ENCODE results near the gene CACNA2D3. TPM values are rescaled to one million over a fixed set of nuclear protein-coding genes. Genes with fewer than 3 reads are reported as not detected.
"Not testable (repeated sequence)": the region's sequence is repeated elsewhere in the genome, so short reads cannot be mapped to it uniquely, and the experiment has no call there.

The CACNA2D3 gene
- total RNA-seq, 4 donors from 2014 or later, result 0.55 to 3.4 (median 1.6) TPM

DNA sequence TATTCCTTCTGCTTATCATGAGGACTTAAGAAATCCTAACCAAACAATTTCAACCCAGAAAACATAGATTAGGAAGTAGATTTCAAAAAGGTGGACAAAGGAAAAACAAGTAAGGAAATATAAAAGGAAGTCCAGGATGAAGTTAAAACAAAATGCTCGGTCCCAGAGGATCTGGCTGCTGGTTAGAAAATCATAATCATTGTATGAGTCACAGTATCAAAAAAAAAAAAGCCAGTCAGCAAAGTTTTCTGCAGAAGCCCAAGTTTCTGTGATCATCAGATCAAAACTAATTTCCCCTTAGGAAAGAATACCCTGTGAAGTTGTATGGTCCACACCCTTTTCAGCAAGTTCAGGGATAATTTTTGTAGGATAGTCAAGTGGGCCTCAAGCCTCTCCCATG is 848.5 kb downstream of the CACNA2D3 start:
- TF ChIP-seq POLR2AphosphoS5 (IDR thresholded peaks at IDR 0.05) (no peak), POLR2A (IDR thresholded peaks at IDR 0.05) (no peak), EP300 (IDR thresholded peaks at IDR 0.05; ENCODE audit: low read depth) (no peak)
- TF ChIP-seq, protein P1, sequence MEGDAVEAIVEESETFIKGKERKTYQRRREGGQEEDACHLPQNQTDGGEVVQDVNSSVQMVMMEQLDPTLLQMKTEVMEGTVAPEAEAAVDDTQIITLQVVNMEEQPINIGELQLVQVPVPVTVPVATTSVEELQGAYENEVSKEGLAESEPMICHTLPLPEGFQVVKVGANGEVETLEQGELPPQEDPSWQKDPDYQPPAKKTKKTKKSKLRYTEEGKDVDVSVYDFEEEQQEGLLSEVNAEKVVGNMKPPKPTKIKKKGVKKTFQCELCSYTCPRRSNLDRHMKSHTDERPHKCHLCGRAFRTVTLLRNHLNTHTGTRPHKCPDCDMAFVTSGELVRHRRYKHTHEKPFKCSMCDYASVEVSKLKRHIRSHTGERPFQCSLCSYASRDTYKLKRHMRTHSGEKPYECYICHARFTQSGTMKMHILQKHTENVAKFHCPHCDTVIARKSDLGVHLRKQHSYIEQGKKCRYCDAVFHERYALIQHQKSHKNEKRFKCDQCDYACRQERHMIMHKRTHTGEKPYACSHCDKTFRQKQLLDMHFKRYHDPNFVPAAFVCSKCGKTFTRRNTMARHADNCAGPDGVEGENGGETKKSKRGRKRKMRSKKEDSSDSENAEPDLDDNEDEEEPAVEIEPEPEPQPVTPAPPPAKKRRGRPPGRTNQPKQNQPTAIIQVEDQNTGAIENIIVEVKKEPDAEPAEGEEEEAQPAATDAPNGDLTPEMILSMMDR (IDR thresholded peaks at IDR 0.05), result no peak
- Histone ChIP-seq H3K27ac (no peak overlapping the region), H3K9me3 (no peaks in the 10 kb centered on the region), H3K4me1 (peaks cover 0 to 15% (median 2%) of the 10 kb centered on the region in 4 donors), H3K4me3 (no peak overlapping the region), H3K36me3 (no peaks in the 10 kb centered on the region), H3K27me3 (no peaks in the 10 kb centered on the region)
- in situ Hi-C loops (cut with MboI; ENCODE audit: low pct_ligation_motif_present in 1 of 4, low pct_unique_long_range_greater_than_20kb in 1 of 4, low sequenced_read_pairs in 3 of 4) (no loop called here), intact Hi-C loops (cut with DNase I; ENCODE audit: low total_unique reads) (no loop called here)
- DNase-seq, result no peak
- 40 to 51% methylated on average over 1 of the region's 1 CpG for WGBS, 2 donors (ENCODE audit: low coverage in 1 of 2)

- TF ChIP-seq EP300 (IDR thresholded peaks at IDR 0.05; ENCODE audit: low read depth) (no peak), POLR2A (IDR thresholded peaks at IDR 0.05) (no peak)
Measured at GRCh38 chr3:54977439-54977838, 855.1 kb downstream of the CACNA2D3 start.

GRCh38 chr3:54977946-54978345 is 855.6 kb downstream of the CACNA2D3 start:
- H3K27ac ChIP-seq; H3K27me3 ChIP-seq; H3K36me3 ChIP-seq; DNase-seq; intact Hi-C loops (cut with DNase I; ENCODE audit: low total_unique reads); in situ Hi-C loops (cut with MboI; ENCODE audit: low pct_ligation_motif_present in 1 of 4, low pct_unique_long_range_greater_than_20kb in 1 of 4, low sequenced_read_pairs in 3 of 4); H3K4me1 ChIP-seq; H3K9me3 ChIP-seq; H3K4me3 ChIP-seq: not testable (repeated sequence)
- 71 to 72% methylated on average over 2 to 4 of the region's 4 CpGs for WGBS, 2 donors (ENCODE audit: low coverage in 1 of 2)

More at GRCh38 chr3:54977439-54977838, 855.1 kb downstream of the CACNA2D3 start:
- no peak overlapping the region for H3K4me3 ChIP-seq
- no peak for DNase-seq
- H3K27me3 ChIP-seq, result no peaks in the 10 kb centered on the region
- no peak overlapping the region for H3K27ac ChIP-seq
- intact Hi-C loops (cut with DNase I; ENCODE audit: low total_unique reads), result no loop called here
- no peaks in the 10 kb centered on the region for H3K4me1 ChIP-seq
- H3K36me3 ChIP-seq, result no peaks in the 10 kb centered on the region
- H3K9me3 ChIP-seq, result no peaks in the 10 kb centered on the region
- in situ Hi-C loops (cut with MboI; ENCODE audit: low pct_ligation_motif_present in 1 of 4, low pct_unique_long_range_greater_than_20kb in 1 of 4, low sequenced_read_pairs in 3 of 4), result no loop called here
- WGBS, 2 donors (ENCODE audit: low coverage in 1 of 2), result 100% methylated on average over 1 of the region's 1 CpG

DNA sequence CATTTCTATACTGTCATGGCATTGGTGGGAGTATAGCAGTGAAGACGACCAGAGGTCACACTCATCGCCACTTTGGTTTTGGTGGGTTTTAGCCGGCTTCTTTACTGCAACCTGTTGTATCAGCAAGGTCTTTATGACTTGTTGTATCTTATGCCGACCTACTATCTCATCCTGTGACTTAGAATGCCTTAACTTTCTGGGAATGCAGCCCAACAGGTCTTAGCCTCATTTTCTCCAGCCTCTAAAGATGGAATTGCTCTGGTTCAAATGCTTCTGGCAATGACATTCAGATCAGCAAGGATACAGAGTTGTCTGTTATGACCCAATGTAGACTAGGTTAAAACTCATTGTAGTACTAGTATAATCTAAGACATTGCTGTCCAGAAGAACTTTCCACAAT is 860.5 kb downstream of the CACNA2D3 start:
- no peak for DNase-seq
- H3K36me3 ChIP-seq, result no peaks in the 10 kb centered on the region
- 88 to 94% methylated on average over 2 to 4 of the region's 4 CpGs for WGBS, 2 donors (ENCODE audit: low coverage in 1 of 2)
- no peaks in the 10 kb centered on the region for H3K27me3 ChIP-seq
- intact Hi-C loops (cut with DNase I; ENCODE audit: low total_unique reads) (no loop called here), in situ Hi-C loops (cut with MboI; ENCODE audit: low pct_ligation_motif_present in 1 of 4, low pct_unique_long_range_greater_than_20kb in 1 of 4, low sequenced_read_pairs in 3 of 4) (no loop called here)
- H3K9me3 ChIP-seq, result no peaks in the 10 kb centered on the region
- no peaks in the 10 kb centered on the region for H3K4me1 ChIP-seq
- H3K4me3 ChIP-seq, result no peak overlapping the region
- no peak overlapping the region for H3K27ac ChIP-seq
- TF ChIP-seq EP300 (IDR thresholded peaks at IDR 0.05; ENCODE audit: low read depth) (no peak), POLR2AphosphoS5 (IDR thresholded peaks at IDR 0.05) (no peak), POLR2A (IDR thresholded peaks at IDR 0.05) (no peak)
- TF ChIP-seq, protein P1 (IDR thresholded peaks at IDR 0.05), result no peak

- no peak overlapping the region for H3K27ac ChIP-seq
- in situ Hi-C loops (cut with MboI; ENCODE audit: low pct_ligation_motif_present in 1 of 4, low pct_unique_long_range_greater_than_20kb in 1 of 4, low sequenced_read_pairs in 3 of 4), result no loop called here
- WGBS, 2 donors (ENCODE audit: low coverage in 1 of 2), result 70 to 84% methylated on average over 4 to 5 of the region's 5 CpGs
Measured at GRCh38 chr3:54983266-54984099, 861.1 kb downstream of the CACNA2D3 start.

More at GRCh38 chr3:54983266-54984099, 861.1 kb downstream of the CACNA2D3 start:
- no peaks in the 10 kb centered on the region for H3K27me3 ChIP-seq
- no peak overlapping the region for H3K4me3 ChIP-seq
- no peak for DNase-seq
- no peaks in the 10 kb centered on the region for H3K9me3 ChIP-seq
- TF ChIP-seq POLR2A (IDR thresholded peaks at IDR 0.05) (no peak), EP300 (IDR thresholded peaks at IDR 0.05; ENCODE audit: low read depth) (no peak), POLR2AphosphoS5 (IDR thresholded peaks at IDR 0.05) (no peak)
- TF ChIP-seq, protein P1 (IDR thresholded peaks at IDR 0.05), result no peak
- intact Hi-C loops (cut with DNase I; ENCODE audit: low total_unique reads), result no loop called here
- no peaks in the 10 kb centered on the region for H3K36me3 ChIP-seq
- H3K4me1 ChIP-seq, result peaks cover 0 to 5% (median under 1%) of the 10 kb centered on the region in 4 donors

All from transverse colon (tissue), 4 donors.